Measurements from ENCODE around the gene KIAA0825.

The KIAA0825 gene

DNA sequence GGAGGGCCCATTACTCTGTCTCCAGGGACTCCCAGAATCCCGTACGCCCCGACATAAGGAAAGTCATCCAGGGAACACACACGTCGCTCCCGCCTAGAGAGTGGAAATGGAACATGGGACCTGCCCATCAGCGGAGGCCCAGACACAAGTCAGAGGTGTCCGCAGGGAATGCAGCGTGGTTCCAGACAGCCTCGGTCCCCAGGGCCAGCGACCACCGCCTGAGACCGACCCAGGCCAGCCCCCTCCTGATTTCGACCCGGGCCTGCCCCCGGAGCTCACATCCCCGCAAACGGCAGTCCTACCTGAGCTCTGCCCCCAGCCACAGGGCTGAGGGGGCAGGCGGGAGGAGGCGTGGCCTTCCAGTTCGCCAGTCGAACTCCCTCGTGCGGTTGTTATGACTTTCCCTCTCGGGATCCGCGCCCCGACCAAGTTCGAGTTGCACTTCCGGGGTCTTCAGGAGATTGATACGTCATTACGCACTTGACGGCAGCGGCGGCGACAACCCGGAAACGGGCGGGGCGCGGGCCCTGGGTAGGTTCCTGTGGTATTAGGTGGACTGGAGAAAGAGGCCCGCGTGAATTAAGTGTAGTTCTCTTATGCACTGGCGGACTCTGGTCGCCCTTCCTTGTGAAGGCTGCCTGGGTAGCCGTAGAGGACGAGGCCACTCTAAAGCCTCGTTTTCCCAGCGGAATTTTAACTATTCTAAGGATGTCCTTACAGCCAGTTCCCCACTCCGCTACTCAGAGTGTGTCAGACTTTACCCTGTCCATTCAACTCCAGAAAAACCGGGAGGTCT is 507.0 kb downstream of the KIAA0825 start:
- Histone ChIP-seq H3K4me2 (ENCODE audit: low read length) (peak overlapping the region; percentile 74), H4K20me1 (ENCODE audit: control insufficient read depth, insufficient read depth, low read depth, low read length) (no peaks in the 10 kb centered on the region), H3K27me3 (ENCODE audit: control insufficient read depth, low read length) (no peaks in the 10 kb centered on the region), H3K4me1 (ENCODE audit: control insufficient read depth, low read length) (peaks cover 14% of the 10 kb centered on the region), H3K9me3 (ENCODE audit: control insufficient read depth, insufficient read depth, low read length) (peaks cover 10% of the 10 kb centered on the region; the same call in 1 of the 2 replicates), H3K36me3 (ENCODE audit: control insufficient read depth, low read length) (peaks cover 2% of the 10 kb centered on the region; the same call in 1 of the 2 replicates), H3K79me2 (ENCODE audit: control insufficient read depth, low read length) (peaks cover 29% of the 10 kb centered on the region), H3K9me2 (replicated peaks; ENCODE audit: control insufficient read depth, low read length) (no peaks in the 10 kb centered on the region), H3K27ac (ENCODE audit: low read depth, low read length) (peak overlapping the region; percentile 22; the same call in 1 of the 2 replicates), H3K4me3 (ENCODE audit: low read length) (peak overlapping the region; percentile 78), H3F3A (ENCODE audit: control insufficient read depth, insufficient read depth) (no peaks in the 10 kb centered on the region)
- peak; percentile 17 for TF ChIP-seq CTCF (IDR thresholded peaks at IDR 0.05; ENCODE audit: low read depth, low read length, poor library complexity, severe bottlenecking)
- no peak for TF ChIP-seq EZH2phosphoT487 (IDR thresholded peaks at IDR 0.05; ENCODE audit: borderline replicate concordance, low read length)

DNA sequence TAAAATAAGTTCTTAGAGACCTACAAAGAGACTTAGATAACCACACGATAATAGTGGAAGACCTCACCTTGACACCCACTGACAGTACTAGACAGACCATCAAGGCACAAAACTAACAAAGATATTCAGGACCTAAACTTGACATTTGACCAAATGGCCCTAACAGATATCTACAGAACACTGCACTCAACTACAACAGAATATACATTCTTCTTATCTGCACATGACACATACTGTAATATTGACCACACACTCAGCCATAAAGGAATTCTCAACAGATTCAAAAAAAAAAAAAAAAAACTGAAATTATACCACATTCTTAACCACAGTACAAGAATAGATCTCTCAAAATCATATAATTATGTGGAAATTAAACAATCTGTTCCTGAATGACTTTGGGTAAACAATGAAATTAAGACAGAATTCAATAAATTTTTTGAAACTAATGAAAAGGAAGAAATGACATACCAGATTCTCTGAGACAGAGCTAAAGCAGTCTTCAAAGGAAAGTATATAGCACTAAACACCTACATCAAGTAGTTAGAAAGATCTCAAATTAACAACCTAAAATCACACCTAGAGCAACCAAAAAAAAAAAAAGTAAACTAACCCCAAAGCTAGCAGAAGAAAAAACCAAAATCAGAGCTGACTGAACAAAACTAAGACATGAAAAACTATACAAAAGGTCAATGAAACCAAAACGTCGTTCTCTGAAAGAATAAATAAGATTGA is 514.7 kb downstream of the KIAA0825 start:
- Histone ChIP-seq H3K27me3 (ENCODE audit: control insufficient read depth, low read length) (no peaks in the 10 kb centered on the region), H3K4me1 (ENCODE audit: control insufficient read depth, low read length) (no peaks in the 10 kb centered on the region), H3K36me3 (ENCODE audit: control insufficient read depth, low read length) (no peaks in the 10 kb centered on the region), H3F3A (ENCODE audit: control insufficient read depth, insufficient read depth) (no peaks in the 10 kb centered on the region), H3K4me3 (ENCODE audit: low read length) (no peak overlapping the region), H4K20me1 (ENCODE audit: control insufficient read depth, insufficient read depth, low read depth, low read length) (no peaks in the 10 kb centered on the region), H3K9me3 (ENCODE audit: control insufficient read depth, insufficient read depth, low read length) (peaks cover 14% of the 10 kb centered on the region), H3K4me2 (ENCODE audit: low read length) (no peak overlapping the region), H3K9me2 (replicated peaks; ENCODE audit: control insufficient read depth, low read length) (no peaks in the 10 kb centered on the region), H3K27ac (ENCODE audit: low read depth, low read length) (no peak overlapping the region), H3K79me2 (ENCODE audit: control insufficient read depth, low read length) (peaks cover 66% of the 10 kb centered on the region)
- TF ChIP-seq EZH2phosphoT487 (IDR thresholded peaks at IDR 0.05; ENCODE audit: borderline replicate concordance, low read length) (no peak), CTCF (IDR thresholded peaks at IDR 0.05; ENCODE audit: low read depth, low read length, poor library complexity, severe bottlenecking) (no peak)
